NCI-H774 (cell line): ENCODE measurements around the gene LDHAL6B.

ENCODE experiments used
- DNase-seq: peaks from one replicate; lab custom pipeline; 2025; lab: John Stamatoyannopoulos, UW

Gene LDHAL6B

DNA sequence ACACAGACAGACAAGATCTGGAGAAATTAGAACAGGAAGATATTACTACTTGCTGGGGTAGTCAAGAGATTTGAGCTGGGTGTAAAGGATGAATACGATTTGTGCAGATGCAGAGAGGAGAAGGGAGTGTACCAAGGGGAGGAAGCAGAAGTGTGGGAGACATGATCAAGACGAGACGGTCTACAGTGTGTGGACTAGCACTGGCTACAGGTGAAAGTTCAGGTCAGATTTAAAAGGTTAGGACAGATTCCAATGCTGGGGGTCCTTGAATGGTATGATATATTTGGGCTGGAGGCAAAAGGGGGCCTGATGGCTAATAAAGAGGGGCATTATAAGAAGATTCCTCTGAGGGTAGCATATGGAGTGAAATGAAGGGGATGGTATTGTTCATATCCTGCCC lies 12.1 kb downstream of the LDHAL6B start:
- DNase-seq = no peak

- DNase-seq = no peak
Observed at GRCh38 chr15:59221511-59222505, 15.2 kb downstream of the LDHAL6B start.

DNA sequence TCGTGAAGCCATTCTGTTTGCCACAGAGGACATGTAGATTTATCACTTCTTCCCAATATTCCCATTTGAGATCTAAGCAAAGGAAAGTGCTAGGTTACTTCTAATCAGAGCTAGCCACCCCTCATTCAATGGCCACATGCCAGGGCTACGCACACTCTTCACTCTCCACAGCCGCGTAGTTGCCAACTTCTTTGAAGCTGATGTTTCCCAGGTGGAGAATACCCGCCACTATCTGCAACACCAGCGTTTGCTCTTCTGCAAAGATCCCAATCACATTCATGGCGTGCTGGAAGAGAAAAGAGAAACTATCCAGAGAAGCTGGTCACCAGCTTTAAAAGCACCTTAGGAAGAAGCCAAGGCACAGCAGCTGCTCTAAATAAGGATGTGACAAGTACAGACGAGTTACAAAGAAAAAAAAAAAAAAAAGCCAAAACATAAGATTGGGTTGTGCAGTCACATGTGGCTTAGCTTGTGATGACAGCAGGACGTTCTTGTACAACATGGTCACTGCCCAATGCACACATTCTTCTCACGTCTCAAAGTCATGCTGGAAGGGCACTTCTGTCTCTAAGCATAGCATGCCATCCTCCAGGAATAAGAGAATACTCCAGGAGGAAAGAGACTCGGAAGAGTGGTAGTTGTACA lies 16.4 kb downstream of the LDHAL6B start:
- no peak for DNase-seq

DNA sequence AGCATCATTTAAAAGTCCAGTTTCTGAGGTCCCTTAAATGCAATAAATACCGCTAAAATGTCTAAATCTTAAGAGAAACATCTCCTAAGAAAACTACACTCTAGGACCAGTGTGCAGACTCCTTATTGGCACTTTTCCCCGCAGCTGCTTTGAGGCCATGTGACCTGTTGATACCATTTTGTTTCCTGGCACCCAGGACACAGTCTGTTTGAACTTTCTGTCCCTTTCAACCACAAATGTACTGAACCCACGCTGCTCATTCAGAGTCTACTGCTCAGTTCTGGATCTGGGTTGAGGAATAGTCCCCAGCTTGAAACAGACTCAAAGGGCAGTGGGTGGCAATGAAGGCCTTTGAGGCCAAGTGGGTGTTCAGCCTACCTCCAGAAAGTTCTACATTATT lies 17.1 kb downstream of the LDHAL6B start:
- DNase-seq = no peak

- DNase-seq = no peak
Observed at GRCh38 chr15:59224474-59224873, 17.8 kb downstream of the LDHAL6B start.

- no peak for DNase-seq
Observed at GRCh38 chr15:59227021-59227420, 20.4 kb downstream of the LDHAL6B start.

- no peak for DNase-seq
Observed at GRCh38 chr15:59229015-59229414, 22.4 kb downstream of the LDHAL6B start.

- no peak for DNase-seq
Observed at GRCh38 chr15:59229453-59229852, 22.8 kb downstream of the LDHAL6B start.

GRCh38 chr15:59230531-59231055 lies 23.9 kb downstream of the LDHAL6B start:
- DNase-seq = no peak

- no peak for DNase-seq
Observed at GRCh38 chr15:59232476-59232875, 25.8 kb downstream of the LDHAL6B start.

GRCh38 chr15:59236394-59236793 lies 29.8 kb downstream of the LDHAL6B start:
- no peak for DNase-seq

DNA sequence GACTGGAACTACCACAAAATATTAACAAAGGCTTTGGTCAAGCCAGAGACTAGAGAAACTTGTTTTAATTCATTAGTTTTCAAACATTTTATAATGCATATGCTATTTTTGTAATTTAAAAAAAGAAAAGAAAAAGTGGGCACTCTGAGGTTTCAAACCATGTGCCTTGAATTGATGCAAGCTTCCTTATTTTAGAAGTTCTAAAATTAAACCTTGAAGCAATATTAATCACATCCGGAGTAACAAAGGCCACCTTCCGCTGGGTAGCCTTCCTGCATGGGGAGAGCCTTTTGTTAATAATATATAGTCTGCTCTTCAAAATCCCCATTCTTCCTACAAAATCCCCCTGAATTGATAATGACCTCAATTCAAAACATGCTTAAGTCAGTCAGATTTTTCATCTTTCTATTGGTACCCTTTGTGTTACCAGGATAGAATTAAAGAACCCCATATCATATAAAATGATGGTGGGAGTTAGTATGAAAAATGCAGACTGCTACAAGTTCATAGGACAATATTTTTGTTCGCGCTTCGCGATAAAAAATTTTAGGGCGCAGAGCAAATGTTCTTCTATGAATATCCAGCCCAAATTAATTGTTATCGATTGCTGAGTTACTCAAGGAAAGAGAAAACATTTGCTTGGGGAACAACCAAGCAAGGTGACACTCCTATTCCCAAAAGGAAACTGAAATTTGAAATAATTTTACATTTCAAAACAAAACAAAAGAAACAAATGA lies 30.6 kb downstream of the LDHAL6B start:
- DNase-seq = no peak

DNA sequence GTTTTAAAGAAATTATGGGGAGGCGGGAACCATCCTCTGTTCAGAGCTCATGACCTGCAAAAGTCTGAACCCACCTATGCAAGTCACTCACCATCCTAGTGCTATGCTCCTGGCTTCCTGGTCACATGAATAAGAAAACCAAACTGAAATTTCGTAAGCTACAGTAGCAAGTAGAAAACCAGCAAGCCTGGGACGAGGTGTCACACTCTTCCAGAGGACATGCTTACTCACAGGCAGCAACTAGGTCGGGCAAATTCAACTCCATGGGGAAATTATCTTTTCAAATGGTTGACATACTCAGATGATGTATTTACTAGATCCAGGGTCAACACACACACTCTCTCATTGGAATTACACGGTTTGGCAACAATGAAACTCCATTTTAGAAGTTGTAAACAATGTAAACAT lies 31.3 kb downstream of the LDHAL6B start:
- no peak for DNase-seq

GRCh38 chr15:59240036-59240435 lies 33.4 kb downstream of the LDHAL6B start:
- no peak for DNase-seq

- no peak for DNase-seq
Observed at GRCh38 chr15:59242649-59243048, 36.0 kb downstream of the LDHAL6B start.

GRCh38 chr15:59243622-59244021 lies 37.0 kb downstream of the LDHAL6B start:
- no peak for DNase-seq

DNA sequence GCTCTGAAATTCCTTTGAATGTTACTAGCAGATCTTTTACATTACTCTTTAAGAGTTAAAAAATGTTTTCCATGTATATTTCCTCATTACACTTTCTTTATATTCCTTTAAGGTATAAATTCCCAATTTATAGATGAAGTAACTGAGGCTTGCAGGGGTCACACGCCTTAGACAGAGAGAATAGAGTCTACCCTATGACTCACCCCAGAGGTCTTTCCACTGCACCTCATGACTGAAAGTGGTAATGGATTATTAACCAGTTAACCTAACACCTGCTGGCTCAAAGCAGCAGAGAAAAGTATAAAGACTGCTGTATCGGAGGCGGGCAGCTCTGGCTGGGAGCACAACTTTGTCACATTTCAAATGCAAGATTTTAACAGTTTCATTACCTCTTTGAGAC lies 37.7 kb downstream of the LDHAL6B start:
- no peak for DNase-seq

GRCh38 chr15:59245559-59245958 lies 38.9 kb downstream of the LDHAL6B start:
- DNase-seq = no peak

- DNase-seq = peak; percentile 38
Observed at GRCh38 chr15:59247364-59247763, 40.7 kb downstream of the LDHAL6B start.

GRCh38 chr15:59249816-59250215 lies 43.2 kb downstream of the LDHAL6B start:
- DNase-seq = no peak

DNA sequence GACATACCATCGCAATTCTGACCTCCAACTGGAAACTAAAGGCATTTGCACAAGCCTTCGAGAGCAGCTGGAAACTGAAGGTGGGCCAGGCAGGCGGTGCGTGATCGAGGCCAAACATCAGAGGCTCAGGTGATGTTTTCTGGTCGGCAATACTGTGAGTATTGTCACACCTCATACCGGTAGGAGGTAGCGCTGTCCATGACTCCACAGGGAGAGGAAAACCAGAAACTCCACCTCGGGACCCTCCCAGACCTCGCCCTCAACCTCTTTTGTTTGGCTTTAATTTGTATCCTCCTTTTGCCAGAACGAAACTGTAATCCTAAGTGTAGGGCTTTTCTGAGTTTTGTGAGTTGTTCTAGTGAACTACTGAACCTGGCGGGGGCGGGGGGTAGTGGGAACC lies 43.6 kb downstream of the LDHAL6B start:
- no peak for DNase-seq
